Ovary (tissue), 3 donors: ENCODE data around the gene AIG1.

Experiments used
- EP300 ChIP-seq: sonication (generic); formaldehyde crosslinking; IDR thresholded peaks from one replicate; pipeline ENCODE4 v1.6.1; 2017; ENCODE audit warnings: antibody characterized with exemption
- POLR2A ChIP-seq: fragments of 450-650 bp; IDR thresholded peaks from one replicate; pipeline ENCODE4 v1.6.1; 2017; ENCODE audit warnings: antibody characterized with exemption, mild to moderate bottlenecking, moderate library complexity
- TF ChIP-seq, protein P1 (sequence below), 3 donors: fragments of 450-650 bp in 2 of 3; fragments of 200-600 bp in 1 of 3; IDR thresholded peaks; one replicate each; pipeline versions ENCODE4 v1.5.1 to v1.8.0; 2016 to 2022; ENCODE audit warnings: antibody characterized with exemption in 3 of 3, mild to moderate bottlenecking in 1 of 3
- donor health status: DM: no; HTN: no; CAD: no.

DNA sequence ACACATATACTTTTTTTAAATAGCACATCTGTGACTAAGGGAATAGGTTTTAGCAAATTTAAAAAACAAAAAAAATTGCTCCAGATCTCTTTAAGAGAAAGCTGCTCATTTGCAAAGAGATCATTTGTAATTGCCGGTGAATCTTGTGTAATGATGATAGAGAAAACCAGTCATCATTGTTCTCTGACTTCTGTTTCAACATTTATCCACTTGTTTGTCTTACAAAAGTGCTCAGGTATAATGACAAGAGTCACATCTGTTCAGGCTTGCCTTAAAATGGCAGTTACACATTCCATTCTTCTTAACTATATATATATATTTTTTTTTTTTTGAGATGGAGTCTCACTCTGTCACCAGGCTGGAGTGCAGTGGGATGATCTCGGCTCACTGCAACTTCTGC, 165.2 kb downstream of the AIG1 start:
- TF ChIP-seq, protein P1, sequence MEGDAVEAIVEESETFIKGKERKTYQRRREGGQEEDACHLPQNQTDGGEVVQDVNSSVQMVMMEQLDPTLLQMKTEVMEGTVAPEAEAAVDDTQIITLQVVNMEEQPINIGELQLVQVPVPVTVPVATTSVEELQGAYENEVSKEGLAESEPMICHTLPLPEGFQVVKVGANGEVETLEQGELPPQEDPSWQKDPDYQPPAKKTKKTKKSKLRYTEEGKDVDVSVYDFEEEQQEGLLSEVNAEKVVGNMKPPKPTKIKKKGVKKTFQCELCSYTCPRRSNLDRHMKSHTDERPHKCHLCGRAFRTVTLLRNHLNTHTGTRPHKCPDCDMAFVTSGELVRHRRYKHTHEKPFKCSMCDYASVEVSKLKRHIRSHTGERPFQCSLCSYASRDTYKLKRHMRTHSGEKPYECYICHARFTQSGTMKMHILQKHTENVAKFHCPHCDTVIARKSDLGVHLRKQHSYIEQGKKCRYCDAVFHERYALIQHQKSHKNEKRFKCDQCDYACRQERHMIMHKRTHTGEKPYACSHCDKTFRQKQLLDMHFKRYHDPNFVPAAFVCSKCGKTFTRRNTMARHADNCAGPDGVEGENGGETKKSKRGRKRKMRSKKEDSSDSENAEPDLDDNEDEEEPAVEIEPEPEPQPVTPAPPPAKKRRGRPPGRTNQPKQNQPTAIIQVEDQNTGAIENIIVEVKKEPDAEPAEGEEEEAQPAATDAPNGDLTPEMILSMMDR (IDR thresholded peaks at IDR 0.05): no peak
- no peak for TF ChIP-seq EP300
- no peak for TF ChIP-seq POLR2A
